Body of pancreas (tissue), 4 donors: ENCODE measurements around the gene ALG14. TPM values are rescaled to one million over a fixed set of nuclear protein-coding genes. Genes with fewer than 3 reads are reported as not detected.

Source experiments
- ATAC-seq: fragments of 150-250 bp; one replicate; pipeline ENCODE4 v1.9.1; 2016
- DNase-seq, 4 donors: peaks; one replicate each; pipeline ENCODE4 v3.0.0-alpha.2; 2019
- H3K27ac ChIP-seq, 4 donors: fragments of 200-600 bp; sonication (generic); 1 replicate in 3 of 4; 2 replicates in 1 of 4; pipeline versions ENCODE4 v1.5.1 to v1.6.1; 2016 to 2019; ENCODE audit warnings: mild to moderate bottlenecking in 1 of 4, mixed read lengths in 1 of 4, moderate library complexity in 1 of 4
- H3K27me3 ChIP-seq, 2 donors: fragments of 200-600 bp; sonication (generic); one replicate each; pipeline ENCODE4 v1.6.0; 2016; ENCODE audit warnings: mild to moderate bottlenecking in 1 of 2
- H3K36me3 ChIP-seq, 2 donors: fragments of 200-600 bp; sonication (generic); replicated peaks in 1 of 2; 2 replicates each; pipeline ENCODE4 v1.5.1; 2016; ENCODE audit warnings: low read depth in 2 of 2; ENCODE audit not compliant: insufficient read depth in 1 of 2
- H3K4me1 ChIP-seq: fragments of 200-600 bp; sonication (generic); one replicate; pipeline ENCODE4 v1.6.0; 2016
- H3K4me3 ChIP-seq, 2 donors: fragments of 200-600 bp; sonication (generic); 1 replicate in 1 of 2; 2 replicates in 1 of 2; pipeline ENCODE4 v1.5.1; 2016 to 2019
- H3K9me3 ChIP-seq, 3 donors: fragments of 200-600 bp; sonication (generic); 1 replicate in 2 of 3; 2 replicates in 1 of 3; pipeline ENCODE4 v1.5.1; 2016
- POLR2A ChIP-seq, 3 donors: fragments of 450-650 bp; IDR thresholded peaks; one replicate each; pipeline ENCODE4 v1.6.1; 2016; ENCODE audit warnings: antibody characterized with exemption in 3 of 3, mild to moderate bottlenecking in 2 of 3
- WGBS, 2 donors: methylation state at CpG; one replicate each; pipeline ENCODE4 v1.1.5; 2017; 5-methylcytosine and 5-hydroxymethylcytosine counted together
- intact Hi-C: fragments of 100-400 bp; cut with DNase I; formaldehyde crosslinking; loops from one replicate; pipeline ENCODE4 v1.15.1; 2023
- total RNA-seq, 2 donors: library from RNA; depleted of rRNA; stranded (reverse); fragments of >200 nt; gene quantifications; one replicate each; pipeline ENCODE4 v1.1.0, GENCODE V29; 2016
- TF ChIP-seq, protein P1 (sequence below), 7 experiments: fragments of 450-650 bp in 4 of 7; fragments of 200-600 bp in 3 of 7; sonication (generic) in 3 of 7; IDR thresholded peaks; one replicate each; pipeline ENCODE4 v1.5.1; 2016 to 2019; ENCODE audit warnings: antibody characterized with exemption in 7 of 7

ALG14 gene
- total RNA-seq, 2 donors from 2014 or later, result 0.78 to 0.99 TPM

GRCh38 chr1:95073446-95073845 is 695 bp upstream of the ALG14 start:
- intact Hi-C loops, result no loop called here

DNA sequence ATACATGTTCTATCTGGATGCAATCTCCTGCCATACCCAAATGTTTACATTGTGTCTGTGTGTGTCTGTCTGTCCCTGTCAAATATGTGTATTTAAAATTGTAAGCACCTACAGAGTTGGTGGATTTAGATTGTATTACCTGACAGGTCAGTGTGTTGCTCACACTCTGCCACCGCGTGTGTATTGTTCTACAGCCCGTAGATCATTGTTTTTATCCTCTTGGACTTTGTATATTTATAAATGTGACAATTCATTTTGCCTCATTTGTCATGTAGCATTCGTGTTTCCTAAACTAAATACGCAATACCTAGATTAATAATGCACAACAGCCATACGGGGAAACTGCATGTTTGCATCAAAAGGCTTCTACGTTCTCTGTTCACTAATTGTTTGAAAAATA is 634 bp downstream of the ALG14 start:
- ATAC-seq (no peak), DNase-seq (no peak)
- peak overlapping the region; percentile 75 to 94 (median 88) for H3K27ac ChIP-seq
- H3K36me3 ChIP-seq, result no peaks in the 10 kb centered on the region
- H3K27me3 ChIP-seq, result no peaks in the 10 kb centered on the region
- WGBS, 2 donors, result 4% methylated on average over 7 of the region's 7 CpGs
- H3K4me1 ChIP-seq, result peaks cover 47% of the 10 kb centered on the region
- intact Hi-C loops, result no loop called here
- no peaks in the 10 kb centered on the region for H3K9me3 ChIP-seq
- TF ChIP-seq, protein P1, sequence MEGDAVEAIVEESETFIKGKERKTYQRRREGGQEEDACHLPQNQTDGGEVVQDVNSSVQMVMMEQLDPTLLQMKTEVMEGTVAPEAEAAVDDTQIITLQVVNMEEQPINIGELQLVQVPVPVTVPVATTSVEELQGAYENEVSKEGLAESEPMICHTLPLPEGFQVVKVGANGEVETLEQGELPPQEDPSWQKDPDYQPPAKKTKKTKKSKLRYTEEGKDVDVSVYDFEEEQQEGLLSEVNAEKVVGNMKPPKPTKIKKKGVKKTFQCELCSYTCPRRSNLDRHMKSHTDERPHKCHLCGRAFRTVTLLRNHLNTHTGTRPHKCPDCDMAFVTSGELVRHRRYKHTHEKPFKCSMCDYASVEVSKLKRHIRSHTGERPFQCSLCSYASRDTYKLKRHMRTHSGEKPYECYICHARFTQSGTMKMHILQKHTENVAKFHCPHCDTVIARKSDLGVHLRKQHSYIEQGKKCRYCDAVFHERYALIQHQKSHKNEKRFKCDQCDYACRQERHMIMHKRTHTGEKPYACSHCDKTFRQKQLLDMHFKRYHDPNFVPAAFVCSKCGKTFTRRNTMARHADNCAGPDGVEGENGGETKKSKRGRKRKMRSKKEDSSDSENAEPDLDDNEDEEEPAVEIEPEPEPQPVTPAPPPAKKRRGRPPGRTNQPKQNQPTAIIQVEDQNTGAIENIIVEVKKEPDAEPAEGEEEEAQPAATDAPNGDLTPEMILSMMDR (IDR thresholded peaks at IDR 0.05), result no peak
- TF ChIP-seq POLR2A (IDR thresholded peaks at IDR 0.05), result no peak
- peak overlapping the region; percentile 47 to 63 for H3K4me3 ChIP-seq

More at GRCh38 chr1:95073446-95073845, 695 bp upstream of the ALG14 start:
- no peaks in the 10 kb centered on the region for H3K36me3 ChIP-seq
- DNase-seq, result no peak
- H3K9me3 ChIP-seq, result no peaks in the 10 kb centered on the region
- H3K27ac ChIP-seq, result peak overlapping the region; percentile 75 to 94 (median 88)
- no peaks in the 10 kb centered on the region for H3K27me3 ChIP-seq
- peak overlapping the region in 1 of 2 donors; percentile 47 for H3K4me3 ChIP-seq
- H3K4me1 ChIP-seq, result peaks cover 35% of the 10 kb centered on the region
- ATAC-seq, result no peak
- WGBS, 2 donors, result 5 to 8% methylated on average over 3 of the region's 3 CpGs
- TF ChIP-seq, protein P1 (IDR thresholded peaks at IDR 0.05), result no peak
- TF ChIP-seq POLR2A (IDR thresholded peaks at IDR 0.05), result no peak

DNA sequence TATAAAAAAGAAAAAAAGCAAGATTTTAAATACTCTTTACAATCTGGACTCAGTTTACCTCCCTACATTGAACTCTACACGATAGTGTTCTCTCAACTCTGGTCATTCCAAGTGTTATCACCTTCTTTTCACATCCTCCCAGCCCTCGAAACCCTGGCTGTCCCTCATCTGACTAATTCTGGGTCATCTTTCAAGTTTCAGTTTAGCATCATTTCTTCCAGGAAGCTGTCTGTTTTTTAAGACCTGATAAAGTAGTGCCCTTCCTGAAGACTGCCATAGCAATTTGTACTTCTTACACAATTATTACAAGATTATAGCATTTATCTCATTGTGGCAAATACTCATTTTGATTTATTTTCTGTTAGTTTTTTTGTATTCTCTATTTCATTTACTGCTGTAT is 1.2 kb downstream of the ALG14 start:
- Histone ChIP-seq H3K27ac (peak overlapping the region; percentile 75 to 94 (median 88)), H3K27me3 (no peaks in the 10 kb centered on the region), H3K4me3 (peak overlapping the region in 1 of 2 donors; percentile 63), H3K9me3 (no peaks in the 10 kb centered on the region), H3K4me1 (peaks cover 49% of the 10 kb centered on the region), H3K36me3 (no peaks in the 10 kb centered on the region)
- no peak for ATAC-seq
- TF ChIP-seq POLR2A (IDR thresholded peaks at IDR 0.05), result no peak
- TF ChIP-seq, protein P1 (IDR thresholded peaks at IDR 0.05), result no peak
- intact Hi-C loops, result no loop called here
- DNase-seq, result no peak
- 65 to 69% methylated on average over 2 of the region's 2 CpGs for WGBS, 2 donors

GRCh38 chr1:95069710-95070093 is 3.0 kb downstream of the ALG14 start:
- Histone ChIP-seq H3K27me3 (no peaks in the 10 kb centered on the region), H3K4me3 (no peak overlapping the region), H3K36me3 (no peaks in the 10 kb centered on the region), H3K27ac (peak overlapping the region in 3 of 4 donors; percentile 6 to 90 (median 68)), H3K4me1 (peaks cover 49% of the 10 kb centered on the region), H3K9me3 (no peaks in the 10 kb centered on the region)
- no peak for ATAC-seq
- 87 to 91% methylated on average over 5 of the region's 5 CpGs for WGBS, 2 donors
- intact Hi-C loops, result no loop called here
- no peak for DNase-seq
- TF ChIP-seq, protein P1 (IDR thresholded peaks at IDR 0.05), result no peak

- intact Hi-C loops, result no loop called here
- TF ChIP-seq, protein P1 (IDR thresholded peaks at IDR 0.05), result no peak
- no peak for TF ChIP-seq POLR2A (IDR thresholded peaks at IDR 0.05)
- Histone ChIP-seq H3K4me3 (no peak overlapping the region), H3K27ac (peak overlapping the region; percentile 6 to 90 (median 50)), H3K27me3 (no peaks in the 10 kb centered on the region), H3K4me1 (peaks cover 49% of the 10 kb centered on the region), H3K36me3 (no peaks in the 10 kb centered on the region), H3K9me3 (no peaks in the 10 kb centered on the region)
- ATAC-seq (no peak), DNase-seq (peak in 1 of 4 donors; percentile 24)
- WGBS, 2 donors, result 30 to 39% methylated on average over 6 of the region's 6 CpGs
These were observed 3.6 kb downstream of the ALG14 start for GRCh38 chr1:95068956-95069709.
